Lung (tissue), 12 donors: ENCODE measurements around the gene ZFYVE28. TPM values are rescaled to one million over a fixed set of nuclear protein-coding genes. Genes with fewer than 3 reads are reported as not detected.

Experiments
- ATAC-seq: fragments of 200-7000 bp; cut with Tn5 transposase; one replicate; pipeline ENCODE4 v1.9.1; 2020; ENCODE audit warnings: moderate number of reproducible peaks; ENCODE audit not compliant: insufficient read depth, low FRiP score
- DNase-seq, 3 donors: peaks; one replicate each; pipeline ENCODE4 v3.0.0-alpha.2; 2013 to 2017
- H3K27ac ChIP-seq, 2 donors: one replicate each; pipeline ENCODE4 v1.5.1; 2013; ENCODE audit warnings: mild to moderate bottlenecking in 2 of 2, moderate library complexity in 2 of 2, control low read depth in 1 of 2, inconsistent platforms in 1 of 2, low read depth in 1 of 2, low read length in 1 of 2
- H3K27me3 ChIP-seq, 3 donors: one replicate each; pipeline ENCODE4 v1.5.1; 2013; ENCODE audit warnings: low read length in 2 of 3; ENCODE audit not compliant: control insufficient read depth in 3 of 3, insufficient read depth in 3 of 3
- H3K36me3 ChIP-seq, 4 donors: one replicate each; pipeline ENCODE4 v1.5.1; 2013; ENCODE audit warnings: low read length in 4 of 4, mild to moderate bottlenecking in 1 of 4, moderate library complexity in 1 of 4; ENCODE audit not compliant: control insufficient read depth in 4 of 4, insufficient read depth in 4 of 4
- H3K4me1 ChIP-seq, 5 donors: one replicate each; pipeline ENCODE4 v1.5.1; 2013; ENCODE audit warnings: low read length in 5 of 5, mild to moderate bottlenecking in 2 of 5, moderate library complexity in 1 of 5; ENCODE audit not compliant: control insufficient read depth in 5 of 5, insufficient read depth in 5 of 5
- H3K4me3 ChIP-seq: one replicate; pipeline ENCODE4 v1.5.1; 2013; ENCODE audit warnings: mild to moderate bottlenecking, control low read depth, moderate library complexity
- H3K9ac ChIP-seq, 2 donors: one replicate each; pipeline ENCODE4 v1.5.1; 2013; ENCODE audit warnings: low read length in 2 of 2, control low read depth in 1 of 2; ENCODE audit not compliant: insufficient read depth in 1 of 2
- H3K9me3 ChIP-seq, 4 donors: one replicate each; pipeline ENCODE4 v1.5.1; 2013; ENCODE audit warnings: low read length in 3 of 4, mild to moderate bottlenecking in 1 of 4, moderate library complexity in 1 of 4; ENCODE audit not compliant: control insufficient read depth in 4 of 4, insufficient read depth in 3 of 4
- WGBS, 2 donors: extraction: QIAGEN DNeasy Blood & Tissue Kit; methylation state at CpG; one replicate each; pipeline ENCODE4 v1.1.7; 2013; 5-methylcytosine and 5-hydroxymethylcytosine counted together
- polyA plus RNA-seq, 2 donors: library from polyadenylated mRNA; stranded (reverse); fragments of 200-250 nt; gene quantifications; one replicate each; pipeline ENCODE4 v1.2.1, GENCODE V29; 2013
- total RNA-seq, 2 donors: library from RNA; depleted of rRNA in 1 of 2; stranded (reverse); fragments of >200 nt in 1 of 2; gene quantifications; one replicate each; pipeline ENCODE4 v1.2.1, GENCODE V29; 2014 to 2021
- TF ChIP-seq, protein P1 (sequence below): IDR thresholded peaks from 2 replicates; pipeline ENCODE4 v1.5.1; 2012; ENCODE audit warnings: mild to moderate bottlenecking; ENCODE audit errors: control extremely low read depth, extremely low read depth
- donor health status: control.
- donor health status: control.
- donor health status: Bipolar disorder and iron deficiency.
- donor health status: healthy.
- donor health status: DM: yes; HTN: yes; CAD: no.

The ZFYVE28 gene
- total and polyA plus RNA-seq, 4 donors: 6.8 to 10.3 (median 7.6) TPM

DNA sequence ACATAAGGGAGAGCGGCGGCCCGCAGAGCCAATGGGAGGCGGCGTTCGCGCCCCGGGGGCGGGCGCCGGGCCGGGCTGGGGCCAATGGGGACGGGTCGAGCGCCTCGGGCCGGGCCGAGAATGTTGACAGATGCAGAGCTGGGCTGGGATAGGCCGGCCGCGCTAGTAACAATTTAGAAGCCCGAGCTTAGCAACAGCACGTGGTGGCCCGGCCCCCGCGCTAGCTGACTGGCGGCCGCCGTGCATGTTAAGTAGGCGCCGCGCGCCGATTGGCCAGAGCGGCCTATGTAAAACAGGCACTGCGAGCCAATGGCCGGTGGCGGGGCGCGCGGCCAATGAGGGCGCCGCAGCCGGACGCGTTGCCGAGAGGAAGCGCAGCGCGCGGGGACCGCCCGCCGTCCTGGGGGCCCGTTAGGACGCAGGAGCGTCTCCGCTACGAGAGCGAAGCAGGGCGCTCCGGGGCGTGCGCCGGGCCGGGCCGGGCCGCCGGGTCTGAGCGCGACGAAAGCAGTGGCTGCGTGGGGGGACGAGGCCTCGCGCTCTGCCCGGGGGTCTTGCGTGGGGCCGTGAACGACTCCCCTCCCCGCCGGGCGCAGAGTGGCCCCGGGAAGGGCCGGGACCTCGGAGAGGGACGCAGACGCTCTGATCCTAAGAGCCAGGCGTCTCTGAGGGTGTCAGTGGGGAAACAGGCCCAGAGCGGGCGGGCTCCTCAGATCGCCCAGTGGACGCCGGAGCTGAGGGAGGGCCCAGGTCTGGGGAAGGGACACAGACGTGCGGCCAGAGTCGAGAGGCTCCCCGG is 156.1 kb downstream of the ZFYVE28 start:
- ATAC-seq: peak; percentile 96
- TF ChIP-seq, protein P1, sequence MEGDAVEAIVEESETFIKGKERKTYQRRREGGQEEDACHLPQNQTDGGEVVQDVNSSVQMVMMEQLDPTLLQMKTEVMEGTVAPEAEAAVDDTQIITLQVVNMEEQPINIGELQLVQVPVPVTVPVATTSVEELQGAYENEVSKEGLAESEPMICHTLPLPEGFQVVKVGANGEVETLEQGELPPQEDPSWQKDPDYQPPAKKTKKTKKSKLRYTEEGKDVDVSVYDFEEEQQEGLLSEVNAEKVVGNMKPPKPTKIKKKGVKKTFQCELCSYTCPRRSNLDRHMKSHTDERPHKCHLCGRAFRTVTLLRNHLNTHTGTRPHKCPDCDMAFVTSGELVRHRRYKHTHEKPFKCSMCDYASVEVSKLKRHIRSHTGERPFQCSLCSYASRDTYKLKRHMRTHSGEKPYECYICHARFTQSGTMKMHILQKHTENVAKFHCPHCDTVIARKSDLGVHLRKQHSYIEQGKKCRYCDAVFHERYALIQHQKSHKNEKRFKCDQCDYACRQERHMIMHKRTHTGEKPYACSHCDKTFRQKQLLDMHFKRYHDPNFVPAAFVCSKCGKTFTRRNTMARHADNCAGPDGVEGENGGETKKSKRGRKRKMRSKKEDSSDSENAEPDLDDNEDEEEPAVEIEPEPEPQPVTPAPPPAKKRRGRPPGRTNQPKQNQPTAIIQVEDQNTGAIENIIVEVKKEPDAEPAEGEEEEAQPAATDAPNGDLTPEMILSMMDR: no peak
- H3K9ac ChIP-seq: peak overlapping the region in 1 of 2 donors; percentile 55
- H3K27ac ChIP-seq: peak overlapping the region; percentile 93 to 99
- H3K4me1 ChIP-seq: peaks cover 6 to 59% (median 29%) of the 10 kb centered on the region in 5 donors
- no peaks in the 10 kb centered on the region for H3K27me3 ChIP-seq
- 0 to 1% methylated on average over 78 to 98 of the region's 98 CpGs for WGBS, 2 donors
- peaks cover 0 to 23% (median 10%) of the 10 kb centered on the region in 4 donors for H3K36me3 ChIP-seq
- DNase-seq: peak; percentile 99 to 100 (median 100)
- peak overlapping the region; percentile 40 for H3K4me3 ChIP-seq
- H3K9me3 ChIP-seq: no peaks in the 10 kb centered on the region

DNA sequence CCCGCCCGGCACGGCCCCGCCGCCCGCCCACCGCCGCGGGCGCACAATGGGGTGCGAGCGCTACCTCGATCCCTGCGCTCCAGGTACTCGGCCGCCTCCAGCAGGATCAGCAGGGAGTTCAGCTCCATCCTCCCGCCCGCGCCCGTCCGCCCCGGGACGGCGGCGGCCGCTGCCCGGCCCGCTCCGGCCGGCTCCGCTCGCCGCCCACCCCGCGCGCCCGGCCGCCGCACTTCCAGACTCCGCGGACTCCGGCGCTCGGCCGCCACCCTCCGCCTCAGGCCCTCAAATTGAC is 156.6 kb downstream of the ZFYVE28 start, which contains the start of gene MXD4:
MXD4 (minus strand) TSS at position 257 of the 292 bp plus-strand sequence; CDS start at position 128, 129 bp downstream.
- Histone ChIP-seq H3K36me3 (peaks cover 0 to 29% (median 11%) of the 10 kb centered on the region in 4 donors), H3K9me3 (no peaks in the 10 kb centered on the region), H3K27me3 (no peaks in the 10 kb centered on the region), H3K27ac (peak within 1 kb of the TSS; percentile 93 to 99), H3K4me3 (peak within 1 kb of the TSS; percentile 84), H3K9ac (peak within 1 kb of the TSS; percentile 55), H3K4me1 (peaks cover 9 to 59% (median 28%) of the 10 kb centered on the region in 5 donors)
- DNase-seq: no peak
- TF ChIP-seq, protein P1: no peak
- 1% methylated on average over 30 to 46 of the region's 46 CpGs for WGBS, 2 donors
- ATAC-seq: no peak

DNA sequence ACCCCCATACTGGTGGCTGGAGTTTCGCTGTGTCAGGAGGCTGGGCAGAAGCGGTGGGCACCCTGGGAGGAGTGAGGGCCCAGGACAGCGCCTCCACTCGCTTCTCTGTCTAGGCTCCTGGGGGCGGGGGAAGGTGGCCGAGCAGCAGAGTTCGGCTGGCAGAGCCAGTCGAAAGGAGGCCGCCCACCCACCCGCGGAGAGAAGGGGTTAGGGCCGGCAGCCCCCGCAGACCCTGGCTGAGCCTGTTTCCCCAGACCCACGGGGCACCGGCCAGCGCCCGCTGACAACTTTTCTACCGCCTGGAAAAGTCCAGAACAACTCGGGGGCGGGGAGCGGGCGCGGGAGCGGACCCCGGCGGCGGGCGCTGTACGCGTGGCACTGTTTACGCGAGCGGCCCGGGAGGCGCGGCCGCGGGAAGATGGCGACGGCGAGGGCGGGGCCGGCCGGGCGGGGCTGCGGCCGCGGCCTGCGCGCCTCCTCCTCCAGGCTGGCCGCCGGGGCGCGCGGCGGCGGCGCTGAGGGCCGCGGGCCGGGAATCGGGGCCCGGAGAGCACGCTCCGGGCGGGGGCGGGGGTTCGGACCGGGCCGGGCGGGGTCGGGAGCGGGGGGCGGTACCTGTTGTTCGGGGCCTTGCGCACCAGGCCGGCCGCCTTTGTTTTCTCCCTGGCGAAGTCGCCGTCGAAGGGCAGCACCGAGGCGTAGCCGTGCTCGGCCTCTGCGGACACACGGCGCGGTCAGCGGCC is 157.2 kb downstream of the ZFYVE28 start:
- Histone ChIP-seq H3K4me3 (peak overlapping the region; percentile 84), H3K9ac (peak overlapping the region in 1 of 2 donors; percentile 55), H3K36me3 (peaks cover 0 to 29% (median 11%) of the 10 kb centered on the region in 4 donors), H3K27ac (peak overlapping the region; percentile 86 to 91), H3K4me1 (peaks cover 13 to 59% (median 30%) of the 10 kb centered on the region in 5 donors), H3K9me3 (no peaks in the 10 kb centered on the region), H3K27me3 (no peaks in the 10 kb centered on the region)
- DNase-seq: peak; percentile 31 to 50 (median 40)
- TF ChIP-seq, protein P1: no peak
- peak; percentile 15 for ATAC-seq
- WGBS, 2 donors: 0 to 1% methylated on average over 47 to 91 of the region's 91 CpGs
